Measurements from ENCODE around the gene CAPN6.

The CAPN6 gene

GRCh38 chrX:111199505-111199904 lies 70.8 kb downstream of the CAPN6 start:
- DNase-seq = no peak

Data from NCI-H748 treated with DMSO at 0.1 percent for 48 hours (cell line).